ES-I3 (cell line): Measurements from ENCODE around the gene TMEM26.

Source experiments
- H3K36me3 ChIP-seq: 2 replicates; pipeline ENCODE4 v1.6.1; 2013; ENCODE audit warnings: mild to moderate bottlenecking, low read length, control low read depth, moderate library complexity; ENCODE audit not compliant: insufficient read depth
- H3K4me1 ChIP-seq: 2 replicates; pipeline ENCODE4 v1.6.1; 2013; ENCODE audit warnings: mild to moderate bottlenecking, control low read depth, low read length; ENCODE audit not compliant: insufficient read depth
- H3K9ac ChIP-seq: 2 replicates; pipeline ENCODE4 v1.6.1; 2013; ENCODE audit warnings: low read depth, mild to moderate bottlenecking, low read length, moderate library complexity
- H3K9me3 ChIP-seq: 2 replicates; pipeline ENCODE4 v1.6.1; 2013; ENCODE audit warnings: mild to moderate bottlenecking, low read length, moderate library complexity; ENCODE audit not compliant: control insufficient read depth, insufficient read depth

The TMEM26 gene

DNA sequence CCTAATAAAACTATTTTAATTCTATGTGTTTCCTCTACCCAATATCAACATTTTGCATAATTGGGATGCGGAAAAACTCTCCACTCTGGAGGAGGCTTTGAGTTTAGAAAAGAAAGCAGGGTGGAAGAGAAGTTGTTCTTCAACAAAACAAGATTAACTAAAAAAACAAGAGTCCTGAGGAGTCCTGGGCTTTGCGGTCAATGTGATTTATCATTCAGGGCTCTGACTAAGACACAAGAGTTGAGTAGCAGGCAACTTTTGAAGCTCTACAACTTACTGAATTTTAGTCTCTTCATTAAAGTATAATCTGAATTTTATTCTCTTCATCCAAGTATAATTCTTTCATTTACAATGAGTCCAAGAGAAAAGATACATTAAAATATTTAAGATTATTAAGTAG, 18.3 kb upstream of the TMEM26 start:
- no peaks in the 10 kb centered on the region for H3K36me3 ChIP-seq
- H3K4me1 ChIP-seq: no peaks in the 10 kb centered on the region
- H3K9me3 ChIP-seq: no peaks in the 10 kb centered on the region
- no peak overlapping the region for H3K9ac ChIP-seq

- H3K36me3 ChIP-seq: no peaks in the 10 kb centered on the region
- no peak overlapping the region for H3K9ac ChIP-seq
- H3K9me3 ChIP-seq: no peaks in the 10 kb centered on the region
- no peaks in the 10 kb centered on the region for H3K4me1 ChIP-seq
These were observed 17.6 kb upstream of the TMEM26 start for GRCh38 chr10:61470740-61471139.

DNA sequence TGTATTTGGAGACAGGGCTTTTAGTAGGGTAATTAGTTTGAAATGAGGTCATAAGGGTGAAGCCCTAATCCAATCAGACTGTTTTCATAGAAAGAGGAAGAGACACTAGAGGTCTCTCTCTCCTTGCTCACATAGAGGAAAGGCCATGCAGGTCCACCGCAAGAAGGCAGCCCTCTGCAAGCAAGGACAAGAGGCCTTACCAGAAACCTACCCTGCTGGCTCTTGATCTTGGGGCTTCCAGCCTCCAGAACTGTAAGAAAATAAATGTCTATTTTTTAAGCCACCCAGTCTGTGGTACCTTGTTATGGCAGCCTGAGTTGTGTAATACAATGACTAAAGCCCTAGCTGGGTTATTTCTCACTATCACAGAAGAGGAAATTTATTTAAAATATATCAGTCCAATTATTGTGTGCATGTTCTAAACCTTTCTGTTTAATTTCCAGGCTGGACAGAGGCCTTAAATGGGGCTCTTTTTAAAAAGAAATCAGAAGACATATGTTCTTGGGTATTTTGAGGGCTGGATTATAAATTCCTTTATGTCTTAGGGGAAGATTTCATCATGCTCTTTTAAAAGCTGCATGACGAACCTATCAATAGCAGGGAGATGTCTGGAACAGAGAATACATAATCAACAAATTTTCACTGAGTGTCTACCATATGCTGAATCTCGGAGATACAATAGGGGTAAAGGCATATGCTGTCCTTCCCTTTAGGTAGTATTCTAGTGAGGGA, 12.9 kb upstream of the TMEM26 start:
- H3K9ac ChIP-seq: no peak overlapping the region
- H3K4me1 ChIP-seq: no peaks in the 10 kb centered on the region
- H3K36me3 ChIP-seq: no peaks in the 10 kb centered on the region
- no peaks in the 10 kb centered on the region for H3K9me3 ChIP-seq

GRCh38 chr10:61465171-61465496, 12.0 kb upstream of the TMEM26 start:
- Histone ChIP-seq H3K4me1 (no peaks in the 10 kb centered on the region), H3K9ac (no peak overlapping the region), H3K9me3 (no peaks in the 10 kb centered on the region), H3K36me3 (no peaks in the 10 kb centered on the region)

DNA sequence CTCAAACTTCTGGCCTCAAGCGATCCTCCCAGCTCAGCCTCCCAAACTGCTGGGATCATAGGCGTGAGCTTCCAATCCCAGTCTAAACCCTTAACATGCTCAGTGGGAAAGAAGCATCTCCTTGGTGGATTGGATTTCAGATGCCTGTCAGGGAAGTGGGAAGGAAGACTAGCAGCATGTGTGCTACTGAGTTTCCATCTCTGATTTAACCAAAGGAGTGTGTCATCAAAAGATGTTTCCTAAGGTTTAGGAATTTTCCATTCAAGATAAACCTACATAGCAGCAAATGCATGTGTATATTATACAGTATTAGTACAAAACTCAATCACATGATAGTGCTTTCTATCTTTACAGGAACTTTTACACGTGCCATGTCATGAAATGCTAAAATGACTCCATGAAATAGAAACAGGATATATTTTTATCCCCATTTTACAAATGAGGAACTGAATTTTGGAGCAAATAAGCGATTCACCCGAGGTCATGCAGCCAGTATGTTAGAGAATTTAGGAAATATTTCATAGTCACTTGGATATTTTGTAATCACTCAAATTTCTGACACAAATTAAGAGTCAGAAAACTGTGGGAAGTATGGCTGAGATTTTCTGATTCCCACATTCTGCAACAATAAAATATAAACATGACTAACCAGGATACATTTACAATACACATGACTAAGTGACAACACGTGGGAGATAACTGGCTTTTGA, 11.4 kb upstream of the TMEM26 start:
- Histone ChIP-seq H3K9me3 (no peaks in the 10 kb centered on the region), H3K9ac (no peak overlapping the region), H3K36me3 (no peaks in the 10 kb centered on the region), H3K4me1 (no peaks in the 10 kb centered on the region)

- Histone ChIP-seq H3K36me3 (no peaks in the 10 kb centered on the region), H3K4me1 (no peaks in the 10 kb centered on the region), H3K9me3 (no peaks in the 10 kb centered on the region), H3K9ac (no peak overlapping the region)
These were observed 10.1 kb upstream of the TMEM26 start for GRCh38 chr10:61463035-61463909.

DNA sequence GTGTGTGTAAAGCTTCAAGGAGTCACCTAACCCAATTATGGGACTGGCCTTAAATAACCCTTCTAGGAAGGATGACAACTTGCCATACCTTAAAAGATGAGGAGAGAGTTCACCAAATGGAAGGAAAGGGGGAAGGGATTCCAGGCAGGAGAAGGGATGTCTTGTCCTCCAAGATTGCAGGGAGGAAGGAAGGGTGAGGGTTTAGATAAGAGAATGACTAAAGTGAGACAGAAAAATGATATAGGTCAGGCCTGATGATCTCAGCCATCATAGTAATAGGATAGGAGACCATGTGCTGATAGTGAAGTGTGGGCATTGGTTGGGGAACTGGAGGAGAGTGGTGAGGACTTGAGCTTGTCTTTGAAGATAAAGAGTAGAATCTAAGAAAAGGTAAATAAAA, 7.7 kb upstream of the TMEM26 start:
- H3K9me3 ChIP-seq: no peaks in the 10 kb centered on the region
- H3K4me1 ChIP-seq: no peaks in the 10 kb centered on the region
- H3K36me3 ChIP-seq: no peaks in the 10 kb centered on the region
- H3K9ac ChIP-seq: no peak overlapping the region

- H3K9ac ChIP-seq: no peak overlapping the region
- no peaks in the 10 kb centered on the region for H3K9me3 ChIP-seq
- no peaks in the 10 kb centered on the region; the same call in 1 of the 2 replicates for H3K4me1 ChIP-seq
- no peaks in the 10 kb centered on the region for H3K36me3 ChIP-seq
These were observed 4.8 kb upstream of the TMEM26 start for GRCh38 chr10:61458031-61458430.

- Histone ChIP-seq H3K9ac (no peak overlapping the region), H3K9me3 (no peaks in the 10 kb centered on the region), H3K36me3 (no peaks in the 10 kb centered on the region), H3K4me1 (no peaks in the 10 kb centered on the region; the same call in 1 of the 2 replicates)
These were observed 3.1 kb upstream of the TMEM26 start for GRCh38 chr10:61456095-61456789.

GRCh38 chr10:61455656-61456055, 2.5 kb upstream of the TMEM26 start:
- no peak overlapping the region for H3K9ac ChIP-seq
- no peaks in the 10 kb centered on the region; the same call in 1 of the 2 replicates for H3K4me1 ChIP-seq
- H3K9me3 ChIP-seq: no peaks in the 10 kb centered on the region
- no peaks in the 10 kb centered on the region for H3K36me3 ChIP-seq

GRCh38 chr10:61454541-61454940, 1.4 kb upstream of the TMEM26 start:
- Histone ChIP-seq H3K9me3 (no peaks in the 10 kb centered on the region), H3K36me3 (no peaks in the 10 kb centered on the region), H3K4me1 (no peaks in the 10 kb centered on the region; the same call in 1 of the 2 replicates), H3K9ac (no peak overlapping the region)

GRCh38 chr10:61452151-61452651, 980 bp downstream of the TMEM26 start:
- H3K9ac ChIP-seq: peak overlapping the region; percentile 67

GRCh38 chr10:61451357-61451756, 1.8 kb downstream of the TMEM26 start:
- no peaks in the 10 kb centered on the region for H3K36me3 ChIP-seq
- no peaks in the 10 kb centered on the region for H3K9me3 ChIP-seq
- no peak overlapping the region for H3K9ac ChIP-seq

More at GRCh38 chr10:61452151-61452651, 980 bp downstream of the TMEM26 start:
- Histone ChIP-seq H3K9me3 (no peaks in the 10 kb centered on the region), H3K36me3 (no peaks in the 10 kb centered on the region), H3K4me1 (no peaks in the 10 kb centered on the region; the same call in 1 of the 2 replicates)

More at GRCh38 chr10:61451357-61451756, 1.8 kb downstream of the TMEM26 start:
- H3K4me1 ChIP-seq: no peaks in the 10 kb centered on the region; the same call in 1 of the 2 replicates
